Stimulated activated CD8-positive, alpha-beta memory T cell treated with anti-CD3 and anti-CD28 coated beads, Interleukin-12 subunit alpha, Interleukin-12 subunit beta, amount 100 ng/mL, for 24 hours (primary cell): ENCODE measurements around the gene COG3.
"Not testable (repeated sequence)": the region's sequence is repeated elsewhere in the genome, so short reads cannot be mapped to it uniquely, and the experiment has no call there.

ENCODE experiments used
- DNase-seq: peaks from one replicate; pipeline ENCODE4 v3.0.0-alpha.2; 2020; ENCODE audit errors: extremely low read depth

The COG3 gene

GRCh38 chr13:45464687-45465453 is at the start of gene COG3:
Gene COG3, plus strand, starts transcription at chr13:45464939. Its CDS starts 98 bp downstream, at chr13:45465037.
- DNase-seq = peak; percentile 88

- DNase-seq = no peak
These were observed 49.6 kb upstream of the COG3 start for GRCh38 chr13:45415112-45415511.

DNA sequence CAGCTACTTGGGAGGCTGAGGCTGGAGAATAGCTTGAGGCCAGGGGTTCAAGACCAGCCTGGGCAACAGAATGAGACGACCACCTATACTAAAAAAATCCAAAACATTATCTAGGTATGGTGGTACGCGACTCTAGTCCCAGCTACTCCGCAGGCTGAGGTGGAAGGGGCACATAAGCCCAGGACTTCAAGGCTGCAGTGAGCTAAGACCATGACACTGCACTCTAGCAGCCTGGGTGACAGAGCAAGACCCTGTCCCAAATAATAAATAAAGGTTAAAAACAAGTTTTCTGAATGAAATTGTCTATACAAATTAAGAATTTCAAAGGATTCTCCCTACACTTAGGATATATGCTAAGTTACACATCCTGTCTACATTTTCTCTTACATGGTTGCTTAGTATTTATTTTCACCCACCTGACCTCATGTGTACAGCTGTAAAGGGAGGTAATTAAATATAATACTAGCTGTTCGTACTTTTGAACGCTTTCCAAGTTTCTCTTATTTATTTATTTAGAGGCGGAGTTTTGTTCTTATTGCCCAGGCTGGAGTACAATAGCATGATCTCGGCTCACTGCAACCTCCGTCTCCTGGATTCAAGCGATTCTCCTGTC is 48.1 kb upstream of the COG3 start:
- no peak for DNase-seq

- DNase-seq = peak; percentile 82
These were observed 46.8 kb upstream of the COG3 start, which contains the start of gene SLC25A30 for GRCh38 chr13:45417790-45418534. Gene SLC25A30, minus strand, starts transcription at chr13:45418373. Its CDS starts 6,948 bp downstream, at chr13:45411425.

DNA sequence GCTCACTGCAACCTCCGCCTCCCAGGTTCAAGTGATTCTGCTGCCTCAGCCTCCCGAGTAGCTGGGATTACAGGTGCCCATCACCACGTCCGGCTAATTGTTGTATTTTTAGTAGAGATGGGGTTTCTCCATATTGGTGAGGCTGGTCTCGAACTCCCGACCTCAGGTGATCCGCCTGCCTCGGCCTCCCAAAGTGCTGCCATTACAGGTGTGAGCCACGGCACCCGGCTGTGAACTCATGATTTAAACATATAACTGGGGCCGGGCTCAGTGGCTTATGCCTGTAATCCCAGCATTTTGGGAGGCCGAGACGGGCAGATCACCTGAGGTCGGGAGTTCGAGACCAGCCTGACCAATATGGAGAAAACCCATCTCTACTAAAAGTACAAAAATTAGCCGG is 45.4 kb upstream of the COG3 start:
- not testable (repeated sequence) for DNase-seq

- DNase-seq = no peak
These were observed 44.8 kb upstream of the COG3 start for GRCh38 chr13:45419945-45420344.

- no peak for DNase-seq
These were observed 41.9 kb upstream of the COG3 start for GRCh38 chr13:45422731-45423292.

- DNase-seq = not testable (repeated sequence)
These were observed 38.5 kb upstream of the COG3 start for GRCh38 chr13:45426056-45426841.

GRCh38 chr13:45432737-45433380 is 31.9 kb upstream of the COG3 start:
- no peak for DNase-seq

DNA sequence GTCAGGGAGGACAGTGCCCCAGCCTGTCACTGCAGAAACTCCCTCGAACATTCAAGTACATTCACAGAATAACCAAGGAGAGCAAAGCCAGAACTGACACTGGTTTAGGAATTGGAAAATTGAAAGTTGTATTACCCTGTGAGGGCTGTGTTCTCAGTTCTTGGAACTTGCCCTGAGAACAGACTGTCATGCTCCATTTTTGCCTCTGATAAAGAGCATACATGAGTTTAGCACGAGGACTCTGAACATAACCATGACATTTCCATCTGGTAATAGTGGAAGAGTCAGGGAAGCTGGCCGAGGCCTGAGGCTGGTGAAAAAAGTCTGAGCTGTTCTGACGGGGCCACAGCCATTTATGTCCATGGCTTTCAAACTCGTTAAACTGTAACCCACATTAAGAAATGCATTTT is 31.4 kb upstream of the COG3 start:
- DNase-seq = no peak

DNA sequence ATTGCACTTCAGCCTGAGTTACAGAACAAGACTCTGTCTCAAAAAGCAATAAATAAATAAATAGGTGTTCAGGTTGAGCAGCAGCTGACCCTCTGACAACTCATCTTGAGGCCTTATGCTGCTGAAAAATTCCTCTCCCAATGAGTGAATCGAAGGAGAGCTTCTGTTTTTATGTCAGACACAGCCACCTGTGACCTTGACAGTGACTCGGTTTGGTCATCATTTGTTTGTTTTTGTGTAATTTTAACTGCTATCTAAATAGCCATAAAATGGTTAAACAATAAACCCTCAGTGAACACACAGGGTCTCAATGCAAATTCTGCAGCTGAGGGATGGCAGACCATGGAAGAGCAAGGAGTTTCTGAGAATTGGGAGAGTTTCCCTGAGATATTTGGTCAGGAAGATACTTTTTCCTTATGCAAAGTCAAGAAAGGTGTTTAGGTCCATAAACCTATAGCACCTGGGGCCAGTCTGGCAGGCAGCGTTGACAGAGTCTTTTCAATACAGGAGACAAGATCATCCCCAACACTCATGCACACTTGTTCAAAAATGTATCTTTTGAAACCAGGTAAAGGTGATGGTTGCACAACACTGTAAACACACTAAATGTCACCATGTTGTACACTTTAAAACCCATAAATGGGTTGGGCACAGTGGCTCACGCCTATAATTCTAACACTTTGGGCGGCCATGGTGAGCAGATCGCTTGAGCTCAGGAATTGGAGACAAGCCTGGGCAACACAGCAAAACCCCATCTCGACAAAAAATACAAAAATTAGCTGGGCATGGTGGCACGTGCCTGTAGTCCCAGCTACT is 30.0 kb upstream of the COG3 start:
- no peak for DNase-seq

GRCh38 chr13:45436332-45436731 is 28.4 kb upstream of the COG3 start:
- DNase-seq = no peak

DNA sequence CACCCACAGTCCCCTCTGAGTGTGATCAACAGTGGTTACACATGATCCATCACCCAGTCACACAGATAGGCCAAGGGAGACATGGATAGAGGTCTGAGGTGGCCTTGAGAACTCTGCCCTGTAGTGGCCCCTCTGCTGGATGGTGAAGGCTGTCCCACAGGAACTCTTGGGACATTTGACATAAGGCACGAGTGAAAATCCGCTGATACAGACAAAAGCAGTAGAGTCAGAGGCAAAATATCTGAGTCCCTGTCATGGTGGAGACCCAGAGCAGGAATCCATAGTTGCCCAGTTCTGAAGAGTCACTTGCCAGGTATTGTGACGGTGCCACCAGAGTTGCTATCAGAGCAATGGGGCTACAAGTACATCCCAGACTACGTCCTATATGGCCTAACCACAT is 27.8 kb upstream of the COG3 start:
- DNase-seq = no peak

DNA sequence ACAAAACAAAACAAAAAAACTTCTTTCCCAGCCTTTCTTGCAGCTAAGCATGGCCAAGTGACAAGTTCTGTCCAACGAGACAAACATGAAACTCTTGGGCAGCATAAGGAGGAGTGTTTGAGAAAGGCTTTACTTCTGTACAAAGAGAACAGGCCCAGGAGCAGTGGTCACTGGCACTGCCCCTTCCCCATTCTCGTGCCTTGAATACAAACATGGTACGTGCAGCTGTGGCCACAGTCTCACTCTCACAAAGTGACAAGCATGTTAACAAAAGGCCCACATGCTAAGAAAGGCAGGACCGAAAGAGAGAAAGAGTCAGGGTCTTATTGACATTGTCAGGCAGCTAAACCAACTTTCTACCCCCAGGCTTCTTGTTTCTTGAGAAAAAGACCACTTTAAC is 26.8 kb upstream of the COG3 start:
- no peak for DNase-seq

- DNase-seq = no peak
These were observed 25.7 kb upstream of the COG3 start for GRCh38 chr13:45439008-45439407.

DNA sequence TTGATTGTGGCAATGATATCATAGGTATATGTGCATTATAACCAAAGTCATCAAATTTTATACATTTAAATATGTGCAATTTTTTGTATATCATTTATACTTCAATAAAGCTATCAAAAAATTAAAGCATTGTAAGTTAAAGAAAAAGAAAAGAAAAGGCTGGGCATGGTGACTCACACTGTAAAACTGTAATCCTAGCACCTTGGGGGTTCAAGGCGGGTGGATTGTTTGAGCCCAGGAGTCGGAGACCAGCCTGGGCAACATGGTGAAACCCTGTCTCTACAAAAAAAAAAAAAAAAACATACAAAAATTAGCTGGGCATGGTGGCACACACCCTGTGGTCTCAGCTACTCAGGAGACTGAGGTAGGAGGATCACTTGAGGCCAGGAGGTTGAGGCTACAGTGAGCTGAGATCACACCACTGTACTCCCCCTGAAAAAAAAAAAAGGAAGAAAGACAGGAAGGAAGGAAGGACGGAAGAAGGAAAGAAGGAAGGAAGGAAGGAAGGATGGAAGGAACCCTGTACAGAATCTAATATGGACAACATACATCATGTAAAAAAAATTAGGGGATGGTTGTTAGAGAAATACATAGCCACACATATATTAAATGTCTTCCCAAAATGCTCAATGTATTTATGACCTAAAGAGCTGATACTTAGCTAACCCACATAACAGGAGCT is 24.8 kb upstream of the COG3 start:
- DNase-seq = no peak

DNA sequence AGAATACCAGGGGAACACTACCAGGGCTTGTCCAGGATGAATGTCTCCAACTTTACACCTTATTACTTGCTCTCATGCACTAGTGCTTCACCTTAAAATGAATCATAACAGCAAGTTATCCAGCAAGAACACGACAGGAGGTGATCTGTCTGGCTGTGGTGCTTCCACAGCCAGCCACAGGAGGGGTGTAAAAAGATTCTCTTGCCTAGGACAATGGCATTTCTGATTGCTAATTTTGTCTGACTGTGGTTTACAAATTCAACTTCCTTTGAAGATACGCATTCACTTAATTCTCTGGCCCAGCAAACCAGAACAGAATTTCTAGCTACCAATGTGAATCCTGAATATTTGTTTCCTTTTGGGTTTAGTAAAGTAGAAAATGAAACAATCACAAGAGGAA is 23.1 kb upstream of the COG3 start:
- no peak for DNase-seq

DNA sequence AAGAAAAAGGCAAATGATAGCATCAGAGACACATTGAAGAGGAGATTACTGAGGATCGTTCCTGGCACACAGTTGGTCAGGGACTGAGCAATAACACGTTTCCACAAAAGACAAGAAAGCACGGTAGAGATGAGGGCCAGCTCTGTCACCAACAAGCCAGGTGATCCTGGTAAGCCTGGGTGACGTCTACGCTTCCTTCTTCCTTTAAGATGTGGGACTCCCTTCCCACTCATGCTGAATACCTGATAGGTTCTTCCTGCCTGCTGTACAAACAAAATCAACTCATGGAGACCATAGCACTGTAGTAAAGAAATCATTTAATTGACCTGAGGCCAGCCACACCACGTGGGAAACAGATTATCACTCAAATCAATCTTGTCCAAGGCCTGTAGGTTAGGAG is 19.7 kb upstream of the COG3 start:
- DNase-seq = no peak

DNA sequence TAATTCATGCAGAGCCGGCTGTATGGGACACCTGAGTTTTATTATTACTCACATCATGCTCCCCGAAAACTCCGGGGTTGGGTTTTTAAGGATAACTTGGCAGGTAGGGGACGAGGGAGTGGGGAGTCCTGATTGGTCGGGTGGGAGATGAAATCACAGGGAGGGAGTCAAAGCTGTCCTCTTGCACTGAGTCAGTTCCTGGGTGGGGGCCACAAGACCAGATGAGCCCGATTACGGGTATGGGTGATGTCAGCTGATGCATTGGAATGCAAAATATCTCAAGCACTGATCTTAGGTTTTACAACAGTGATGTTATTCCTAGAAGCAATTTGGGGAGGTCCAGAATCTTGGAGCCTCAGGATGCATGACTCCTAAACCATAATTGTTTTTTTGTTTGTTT is 18.6 kb upstream of the COG3 start:
- DNase-seq = no peak
